Muscle layer of colon (tissue), 2 donors: Measurements from ENCODE around the gene DGAT2.

Experiments
- H3K27ac ChIP-seq: one replicate; pipeline ENCODE4 v1.7.0; 2013; ENCODE audit warnings: low read depth, mild to moderate bottlenecking, low read length, moderate library complexity
- H3K27me3 ChIP-seq, 2 donors: one replicate each; pipeline ENCODE4 v1.7.0; 2013; ENCODE audit warnings: low read length in 2 of 2, mild to moderate bottlenecking in 2 of 2; ENCODE audit not compliant: insufficient read depth in 2 of 2, control insufficient read depth in 1 of 2
- H3K36me3 ChIP-seq: one replicate; pipeline ENCODE4 v1.7.0; 2013; ENCODE audit warnings: mild to moderate bottlenecking, low read length; ENCODE audit not compliant: insufficient read depth
- H3K4me1 ChIP-seq: one replicate; pipeline ENCODE4 v1.7.0; 2013; ENCODE audit warnings: mild to moderate bottlenecking, low read length; ENCODE audit not compliant: insufficient read depth
- H3K4me3 ChIP-seq, 2 donors: one replicate each; pipeline ENCODE4 v1.7.0; 2013; ENCODE audit warnings: low read length in 2 of 2, low read depth in 1 of 2, mild to moderate bottlenecking in 1 of 2, moderate library complexity in 1 of 2
- H3K9ac ChIP-seq: one replicate; pipeline ENCODE4 v1.7.0; 2013; ENCODE audit warnings: low read length
- H3K9me3 ChIP-seq: one replicate; pipeline ENCODE4 v1.7.0; 2013; ENCODE audit warnings: mild to moderate bottlenecking, low read length
- donor health status: abdominal sarcoma.
- donor health status: Adenocarcinoma of cecum.

The DGAT2 gene

DNA sequence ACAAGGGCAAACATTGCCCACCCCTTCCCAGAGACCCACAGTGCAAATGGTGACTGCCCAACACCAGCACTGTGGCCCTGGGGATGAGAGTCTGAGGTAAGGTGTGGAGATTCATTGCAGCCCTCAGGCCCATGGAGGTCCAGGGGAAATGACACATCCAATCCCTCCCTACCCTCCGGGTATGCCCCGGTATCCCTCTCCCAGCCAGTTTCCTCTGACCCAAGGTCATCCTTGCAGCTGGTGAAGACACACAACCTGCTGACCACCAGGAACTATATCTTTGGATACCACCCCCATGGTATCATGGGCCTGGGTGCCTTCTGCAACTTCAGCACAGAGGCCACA, 27.5 kb downstream of the DGAT2 start:
- Histone ChIP-seq H3K9me3 (no peaks in the 10 kb centered on the region), H3K9ac (no peak overlapping the region), H3K4me3 (no peak overlapping the region), H3K36me3 (no peaks in the 10 kb centered on the region), H3K27me3 (no peaks in the 10 kb centered on the region), H3K27ac (no peak overlapping the region), H3K4me1 (no peaks in the 10 kb centered on the region)

DNA sequence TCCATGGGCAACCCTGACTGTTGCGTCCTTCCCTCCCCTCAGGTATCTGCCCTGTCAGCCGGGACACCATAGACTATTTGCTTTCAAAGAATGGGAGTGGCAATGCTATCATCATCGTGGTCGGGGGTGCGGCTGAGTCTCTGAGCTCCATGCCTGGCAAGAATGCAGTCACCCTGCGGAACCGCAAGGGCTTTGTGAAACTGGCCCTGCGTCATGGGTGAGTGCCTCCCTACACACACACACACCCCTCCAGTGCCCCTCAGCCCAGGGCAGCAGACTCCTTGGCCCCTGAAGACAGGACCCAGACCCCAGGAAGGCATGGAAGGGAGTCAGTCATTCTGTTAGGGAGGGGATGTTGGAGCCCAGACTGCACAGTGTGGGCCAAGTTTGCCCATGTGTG, 28.5 kb downstream of the DGAT2 start:
- H3K27me3 ChIP-seq: no peaks in the 10 kb centered on the region
- H3K9me3 ChIP-seq: no peaks in the 10 kb centered on the region
- H3K4me1 ChIP-seq: no peaks in the 10 kb centered on the region
- H3K9ac ChIP-seq: no peak overlapping the region
- H3K4me3 ChIP-seq: no peak overlapping the region
- H3K27ac ChIP-seq: no peak overlapping the region
- H3K36me3 ChIP-seq: no peaks in the 10 kb centered on the region

DNA sequence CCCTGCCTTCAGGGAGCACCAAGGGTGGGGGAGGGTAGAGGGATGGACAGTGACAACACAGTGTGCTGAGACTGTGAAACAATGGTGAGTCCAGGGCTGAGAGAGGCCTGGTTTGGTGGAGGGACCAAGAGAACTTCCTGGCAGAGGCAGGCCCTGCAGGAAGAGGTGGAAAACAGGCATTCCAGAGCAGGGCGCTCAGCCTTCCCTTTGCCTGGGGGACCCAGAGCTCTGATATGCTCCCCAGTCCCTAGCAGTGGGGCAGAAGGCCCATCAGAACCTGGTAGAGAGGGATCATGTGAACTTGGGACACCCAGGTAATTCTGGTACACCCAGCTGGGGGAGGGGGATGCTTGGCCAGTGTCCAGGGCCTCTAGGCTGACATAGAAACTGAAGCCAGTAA, 29.2 kb downstream of the DGAT2 start:
- Histone ChIP-seq H3K4me1 (no peaks in the 10 kb centered on the region), H3K27ac (no peak overlapping the region), H3K9ac (no peak overlapping the region), H3K4me3 (no peak overlapping the region), H3K36me3 (no peaks in the 10 kb centered on the region), H3K9me3 (no peaks in the 10 kb centered on the region), H3K27me3 (no peaks in the 10 kb centered on the region)

DNA sequence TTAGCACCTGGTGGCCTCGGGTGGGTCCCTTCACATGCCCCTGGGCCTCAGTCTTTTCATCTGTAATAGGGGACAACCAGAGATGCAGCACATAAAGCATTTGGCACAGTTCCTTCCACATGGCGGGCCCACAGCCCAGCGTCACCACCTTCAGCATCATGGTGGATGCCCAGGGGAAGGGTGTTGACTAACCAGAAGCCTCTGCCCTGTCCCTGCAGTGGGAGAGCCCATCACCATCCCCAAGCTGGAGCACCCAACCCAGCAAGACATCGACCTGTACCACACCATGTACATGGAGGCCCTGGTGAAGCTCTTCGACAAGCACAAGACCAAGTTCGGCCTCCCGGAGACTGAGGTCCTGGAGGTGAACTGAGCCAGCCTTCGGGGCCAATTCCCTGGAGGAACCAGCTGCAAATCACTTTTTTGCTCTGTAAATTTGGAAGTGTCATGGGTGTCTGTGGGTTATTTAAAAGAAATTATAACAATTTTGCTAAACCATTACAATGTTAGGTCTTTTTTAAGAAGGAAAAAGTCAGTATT, 31.6 kb downstream of the DGAT2 start:
- no peak overlapping the region for H3K9ac ChIP-seq
- no peak overlapping the region for H3K27ac ChIP-seq
- H3K27me3 ChIP-seq: no peaks in the 10 kb centered on the region
- no peaks in the 10 kb centered on the region for H3K36me3 ChIP-seq
- H3K4me3 ChIP-seq: no peak overlapping the region
- no peaks in the 10 kb centered on the region for H3K4me1 ChIP-seq
- no peaks in the 10 kb centered on the region for H3K9me3 ChIP-seq

DNA sequence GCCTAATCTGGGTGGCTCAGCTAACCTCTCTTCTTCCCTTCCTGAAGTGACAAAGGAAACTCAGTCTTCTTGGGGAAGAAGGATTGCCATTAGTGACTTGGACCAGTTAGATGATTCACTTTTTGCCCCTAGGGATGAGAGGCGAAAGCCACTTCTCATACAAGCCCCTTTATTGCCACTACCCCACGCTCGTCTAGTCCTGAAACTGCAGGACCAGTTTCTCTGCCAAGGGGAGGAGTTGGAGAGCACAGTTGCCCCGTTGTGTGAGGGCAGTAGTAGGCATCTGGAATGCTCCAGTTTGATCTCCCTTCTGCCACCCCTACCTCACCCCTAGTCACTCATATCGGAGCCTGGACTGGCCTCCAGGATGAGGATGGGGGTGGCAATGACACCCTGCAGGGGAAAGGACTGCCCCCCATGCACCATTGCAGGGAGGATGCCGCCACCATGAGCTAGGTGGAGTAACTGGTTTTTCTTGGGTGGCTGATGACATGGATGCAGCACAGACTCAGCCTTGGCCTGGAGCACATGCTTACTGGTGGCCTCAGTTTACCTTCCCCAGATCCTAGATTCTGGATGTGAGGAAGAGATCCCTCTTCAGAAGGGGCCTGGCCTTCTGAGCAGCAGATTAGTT, 32.3 kb downstream of the DGAT2 start:
- Histone ChIP-seq H3K9me3 (no peaks in the 10 kb centered on the region), H3K36me3 (no peaks in the 10 kb centered on the region), H3K27ac (no peak overlapping the region), H3K27me3 (no peaks in the 10 kb centered on the region), H3K4me1 (no peaks in the 10 kb centered on the region), H3K9ac (no peak overlapping the region), H3K4me3 (no peak overlapping the region)

DNA sequence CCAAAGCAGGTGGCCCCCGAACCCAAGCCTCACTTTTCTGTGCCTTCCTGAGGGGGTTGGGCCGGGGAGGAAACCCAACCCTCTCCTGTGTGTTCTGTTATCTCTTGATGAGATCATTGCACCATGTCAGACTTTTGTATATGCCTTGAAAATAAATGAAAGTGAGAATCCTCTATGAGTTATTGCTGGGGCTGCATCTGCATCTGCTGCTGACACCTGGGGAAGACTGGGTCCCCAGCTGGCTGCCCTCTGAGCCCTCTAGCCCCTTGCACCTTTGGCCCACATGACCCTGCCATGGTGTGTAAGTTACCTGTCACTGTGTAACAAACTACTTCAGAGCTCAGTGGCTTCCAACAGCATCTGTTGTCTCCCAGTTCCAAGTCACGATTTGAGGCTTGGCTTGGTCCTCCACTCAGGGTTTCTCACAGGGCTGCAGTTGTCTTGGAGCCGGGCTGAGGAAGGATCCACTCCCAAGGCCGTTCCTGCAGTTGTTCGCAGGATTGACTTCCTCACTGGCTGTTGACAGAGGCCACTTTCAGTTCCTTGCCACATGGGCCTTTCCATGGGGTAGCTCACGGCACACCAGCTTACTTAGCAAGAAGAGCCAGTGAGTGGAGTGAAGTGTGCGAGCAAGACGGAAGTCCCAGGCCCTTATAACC, 32.9 kb downstream of the DGAT2 start:
- Histone ChIP-seq H3K27ac (no peak overlapping the region), H3K9me3 (no peaks in the 10 kb centered on the region), H3K4me3 (no peak overlapping the region), H3K9ac (no peak overlapping the region), H3K36me3 (no peaks in the 10 kb centered on the region), H3K4me1 (no peaks in the 10 kb centered on the region), H3K27me3 (no peaks in the 10 kb centered on the region)

DNA sequence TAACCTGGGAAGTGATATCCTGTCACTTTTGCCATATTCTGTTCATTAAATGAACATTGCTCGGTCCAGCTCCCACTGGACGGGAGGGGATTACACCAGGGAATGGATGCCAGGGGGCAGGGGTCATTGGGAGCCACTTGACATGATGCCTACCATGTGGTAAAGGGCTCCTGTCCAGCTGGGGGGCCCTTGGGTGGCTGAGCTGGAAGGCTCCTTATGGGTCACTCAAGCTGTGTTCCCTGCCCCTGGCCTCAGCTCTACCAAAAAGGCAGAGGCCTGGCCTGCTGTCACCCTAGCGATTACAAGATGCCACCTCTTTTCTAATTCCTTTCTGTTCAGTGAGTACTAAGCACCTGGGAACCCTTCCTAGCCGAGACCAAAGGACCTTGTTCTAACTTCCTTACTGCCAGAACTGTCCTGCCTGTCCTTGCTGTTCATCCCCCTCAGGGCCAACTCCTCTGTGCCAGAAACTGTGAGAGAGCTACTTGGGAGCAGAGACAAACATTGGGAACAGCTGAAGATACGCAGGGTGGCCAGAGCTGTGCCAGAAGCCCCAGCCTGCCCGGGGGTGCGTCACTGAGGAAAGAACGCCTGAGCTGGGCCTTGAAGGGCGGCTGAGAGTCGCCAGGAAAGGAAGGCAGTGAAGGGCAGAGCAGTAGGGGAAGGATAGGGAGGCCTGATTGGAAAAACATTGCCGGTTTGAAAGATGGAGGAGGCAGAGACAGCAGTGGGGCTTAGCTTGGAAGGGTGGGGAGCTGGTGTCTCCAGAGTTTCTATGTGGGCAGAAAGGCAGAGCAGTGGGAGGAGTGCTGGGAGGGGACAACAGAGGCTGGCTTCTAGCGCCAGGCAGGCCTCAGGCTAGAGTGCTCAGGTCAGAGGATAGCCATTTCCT, 33.7 kb downstream of the DGAT2 start:
- Histone ChIP-seq H3K4me3 (no peak overlapping the region), H3K4me1 (no peaks in the 10 kb centered on the region), H3K9ac (no peak overlapping the region), H3K36me3 (no peaks in the 10 kb centered on the region), H3K27ac (no peak overlapping the region), H3K9me3 (no peaks in the 10 kb centered on the region), H3K27me3 (no peaks in the 10 kb centered on the region)

DNA sequence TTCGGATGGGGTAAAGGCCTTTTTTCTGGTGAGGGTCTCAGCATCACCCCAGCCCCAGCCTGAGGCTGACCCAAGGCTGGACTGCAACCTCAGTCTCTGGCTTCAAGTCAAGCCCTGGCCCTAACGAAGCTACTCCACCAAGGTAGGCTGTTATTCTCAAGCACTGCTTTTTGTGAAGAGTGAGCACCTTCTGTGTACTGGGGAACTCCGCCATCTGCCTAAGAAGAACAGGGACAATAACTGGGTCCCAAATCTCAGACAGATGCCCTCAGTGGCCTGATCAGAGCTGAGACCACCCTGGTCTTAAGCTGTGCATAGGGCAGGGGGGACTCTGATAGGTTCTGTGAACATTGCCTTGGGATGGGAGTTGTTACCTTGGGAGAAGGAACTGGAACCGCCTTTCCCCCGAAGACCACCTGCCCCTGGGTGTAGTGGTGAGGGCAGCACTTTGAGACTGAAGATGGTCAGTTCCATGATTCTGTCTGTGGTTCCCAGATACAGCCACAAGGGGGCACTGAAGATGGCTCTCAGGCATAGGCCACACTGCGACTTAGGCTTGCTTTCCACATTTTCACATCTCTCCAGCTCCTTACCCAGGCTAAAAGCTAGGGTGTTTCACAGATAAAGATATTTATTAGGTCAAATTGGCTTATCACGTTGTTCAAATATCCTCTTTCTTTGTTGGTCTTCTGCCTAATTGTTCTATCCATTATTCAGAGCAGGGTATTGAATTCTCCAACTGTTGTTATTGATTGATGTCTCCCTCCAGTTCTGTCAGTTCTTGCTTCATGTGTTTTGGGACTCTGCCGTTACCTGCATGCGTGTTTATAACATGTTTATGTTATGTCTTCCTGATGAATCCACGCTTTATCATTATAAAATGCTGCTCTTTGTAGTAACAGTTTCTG, 34.6 kb downstream of the DGAT2 start:
- H3K36me3 ChIP-seq: no peaks in the 10 kb centered on the region
- H3K9me3 ChIP-seq: no peaks in the 10 kb centered on the region
- no peak overlapping the region for H3K9ac ChIP-seq
- H3K27me3 ChIP-seq: no peaks in the 10 kb centered on the region
- no peak overlapping the region for H3K27ac ChIP-seq
- no peak overlapping the region for H3K4me3 ChIP-seq
- H3K4me1 ChIP-seq: no peaks in the 10 kb centered on the region

DNA sequence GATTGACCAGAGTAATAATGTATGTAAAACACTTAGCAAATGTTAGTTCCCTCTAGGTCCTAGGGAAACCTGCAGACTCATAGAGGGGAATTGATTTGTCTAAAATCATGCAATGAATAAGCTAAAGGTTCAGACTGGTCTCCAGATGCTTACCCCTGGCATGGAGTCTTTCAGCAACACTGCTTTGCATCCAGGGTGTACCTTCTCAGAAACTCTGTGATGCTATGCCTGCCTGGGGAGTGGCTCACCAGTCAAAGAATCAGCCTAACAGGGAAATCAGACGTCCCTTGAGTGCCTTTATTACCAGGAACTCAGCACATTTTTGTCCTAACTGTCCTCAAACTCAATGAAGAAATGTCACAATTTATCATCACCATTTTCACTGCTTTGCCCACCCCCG, 40.5 kb downstream of the DGAT2 start:
- Histone ChIP-seq H3K9me3 (no peaks in the 10 kb centered on the region), H3K27me3 (no peaks in the 10 kb centered on the region), H3K36me3 (no peaks in the 10 kb centered on the region), H3K27ac (no peak overlapping the region), H3K4me1 (peaks cover 6% of the 10 kb centered on the region), H3K4me3 (no peak overlapping the region), H3K9ac (no peak overlapping the region)

DNA sequence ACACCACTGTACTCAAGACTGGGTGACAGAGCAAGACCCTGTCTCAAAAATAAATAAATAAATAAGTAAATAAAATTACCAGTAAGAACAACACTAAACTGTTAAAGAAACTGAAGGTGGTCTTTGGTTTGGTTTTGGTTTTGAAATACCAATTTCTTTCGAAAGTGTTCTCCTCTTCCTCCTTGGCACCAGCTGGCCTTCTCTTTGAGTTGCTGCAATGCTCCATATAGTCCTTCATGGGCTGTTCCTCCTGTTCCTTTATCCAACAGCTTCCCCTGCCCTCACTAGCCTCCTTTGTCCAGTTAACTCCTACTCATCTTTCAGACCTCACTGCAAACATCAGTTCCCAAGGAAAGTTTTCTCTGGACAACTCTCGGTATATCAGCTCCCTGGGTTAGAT, 41.4 kb downstream of the DGAT2 start:
- Histone ChIP-seq H3K36me3 (no peaks in the 10 kb centered on the region), H3K9me3 (no peaks in the 10 kb centered on the region), H3K27me3 (no peaks in the 10 kb centered on the region), H3K4me1 (peaks cover 9% of the 10 kb centered on the region), H3K27ac (no peak overlapping the region), H3K9ac (no peak overlapping the region), H3K4me3 (no peak overlapping the region)
